ENCODE measurements around the gene WDR35.

WDR35 gene

GRCh38 chr2:19870792-19871191 is 119.1 kb downstream of the WDR35 start:
- no peak for DNase-seq (ENCODE audit: low spot score)

- no peak for DNase-seq (ENCODE audit: low spot score)
Observed at GRCh38 chr2:19868701-19869580, 121.0 kb downstream of the WDR35 start.

- DNase-seq (ENCODE audit: low spot score): no peak
Observed at GRCh38 chr2:19868224-19868623, 121.7 kb downstream of the WDR35 start.

GRCh38 chr2:19866771-19867170 is 123.1 kb downstream of the WDR35 start:
- no peak for DNase-seq (ENCODE audit: low spot score)

GRCh38 chr2:19865151-19865550 is 124.8 kb downstream of the WDR35 start:
- DNase-seq (ENCODE audit: low spot score): no peak

GRCh38 chr2:19864381-19864780 is 125.5 kb downstream of the WDR35 start:
- no peak for DNase-seq (ENCODE audit: low spot score)

- peak; percentile 70 for DNase-seq (ENCODE audit: low spot score)
Observed at GRCh38 chr2:19863303-19864041, 126.4 kb downstream of the WDR35 start.

GRCh38 chr2:19861813-19862212 is 128.1 kb downstream of the WDR35 start:
- DNase-seq (ENCODE audit: low spot score): no peak

Data from hematopoietic multipotent progenitor cell treated with erythropoietin and hydrocortisone succinate and interleukin-3 and kit ligand, for 15 days (in vitro differentiated cells).